Keratinocyte (primary cell): ENCODE measurements around the gene KCNF1.

Experiments
- CTCF ChIP-seq, 3 experiments: IDR thresholded peaks in 1 of 3; conservative IDR thresholded peaks in 1 of 3; optimal IDR thresholded peaks in 1 of 3; 2 replicates in 2 of 3; 3 replicates in 1 of 3; pipeline versions ENCODE3 to v1.5.1; 2011; ENCODE audit warnings: low read length in 3 of 3, mild to moderate bottlenecking in 3 of 3, moderate library complexity in 2 of 3, control low read depth in 1 of 3, inconsistent platforms in 1 of 3; ENCODE audit not compliant: insufficient read depth in 2 of 3; ENCODE audit errors: extremely low read depth in 1 of 3
- EZH2 ChIP-seq: IDR thresholded peaks from one replicate; pipeline ENCODE4 v1.6.1; 2012; ENCODE audit warnings: inconsistent platforms, mild to moderate bottlenecking, low read length, moderate library complexity

GRCh38 chr2:10946394-10946793 is 34.7 kb downstream of the KCNF1 start:
- TF ChIP-seq CTCF (optimal IDR thresholded peaks at IDR 0.05 in 1 of 3, IDR thresholded peaks at IDR 0.05 in 1 of 3, conservative IDR thresholded peaks at IDR 0.05 in 1 of 3; ENCODE audit: extremely low read depth in 1 of 3, insufficient read depth in 2 of 3, low read length in 3 of 3), result no peak
- TF ChIP-seq EZH2, result no peak
